Left renal cortex interstitium (tissue), 4 donors: ENCODE results near the gene SLC46A2. TPM values are rescaled to one million over a fixed set of nuclear protein-coding genes. Genes with fewer than 3 reads are reported as not detected.

Source experiments
- DNase-seq, 4 donors: peaks; one replicate each; pipeline ENCODE4 v3.0.0-alpha.2; 2013; ENCODE audit warnings: low read depth in 4 of 4, low spot score in 2 of 4, missing footprints in 1 of 4
- polyA plus RNA-seq, 4 donors: library from polyadenylated mRNA; unstranded; fragments of 120-200 nt; gene quantifications; one replicate each; pipeline ENCODE4 v1.2.1, GENCODE V29; 2013; ENCODE audit not compliant: insufficient read length in 4 of 4

The SLC46A2 gene
- polyA plus RNA-seq, 4 donors, result 0.10 to 0.52 (median 0.22) TPM

DNA sequence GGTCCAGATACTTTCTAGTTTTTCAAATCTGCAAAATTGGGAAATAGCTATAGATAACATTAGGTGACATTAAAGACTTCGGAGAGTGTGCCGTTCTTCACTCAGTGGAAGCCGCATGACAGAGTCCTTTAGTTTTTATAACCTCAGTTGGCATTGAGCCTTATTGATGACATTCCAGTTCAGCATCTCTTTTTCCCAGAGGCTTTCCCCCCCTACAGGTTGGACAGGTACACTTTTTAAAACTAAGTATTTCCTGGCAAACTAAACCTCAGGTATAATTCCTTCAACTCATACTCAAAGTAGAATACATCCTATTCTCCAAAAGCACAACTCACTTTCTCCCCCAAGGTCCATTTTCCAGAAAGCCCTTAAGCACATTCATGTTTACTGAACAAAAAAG is 58.7 kb downstream of the SLC46A2 start:
- no peak for DNase-seq

GRCh38 chr9:112831281-112831851 is 59.3 kb downstream of the SLC46A2 start:
- DNase-seq, result no peak

Other genes with a start within 250 kb of the SLC46A2 start
- gene INIP, start 172.8 kb downstream of the SLC46A2 start, polyA plus RNA-seq, result 10 to 100 TPM; 29.0 to 35.5 (median 34.6) TPM
- 10 to 100 TPM; 16.2 to 21.4 (median 19.3) TPM for gene SNX30, start 140.1 kb downstream of the SLC46A2 start, polyA plus RNA-seq
- 10 to 100 TPM in 1 of 4 donors, 1 to 10 TPM in 3; 9.6 to 10.1 (median 9.9) TPM for gene ZNF883, start 121.3 kb upstream of the SLC46A2 start, polyA plus RNA-seq
- gene ZFP37, start 165.8 kb upstream of the SLC46A2 start, polyA plus RNA-seq, result 10 to 100 TPM; 10.4 to 15.0 (median 12.1) TPM